ENCODE results near the gene AKR1B1. TPM values are rescaled to one million over a fixed set of nuclear protein-coding genes. Genes with fewer than 3 reads are reported as not detected.

AKR1B1 gene
- total RNA-seq, 1 donor: 542 TPM

- TF ChIP-seq CTCF (IDR thresholded peaks at IDR 0.05; ENCODE audit: insufficient read depth, low read depth, low read length): no peak
- H3K4me3 ChIP-seq (ENCODE audit: low read depth, low read length): no peak overlapping the region
- DNase-seq (ENCODE audit: low read depth): no peak
Measured at GRCh38 chr7:134443396-134444070, 15.4 kb downstream of the AKR1B1 start.

GRCh38 chr7:134442441-134443220, 16.3 kb downstream of the AKR1B1 start:
- no peak overlapping the region for H3K4me3 ChIP-seq (ENCODE audit: low read depth, low read length)
- DNase-seq (ENCODE audit: low read depth): no peak
- TF ChIP-seq CTCF (IDR thresholded peaks at IDR 0.05; ENCODE audit: insufficient read depth, low read depth, low read length): no peak

- no peak for TF ChIP-seq CTCF (IDR thresholded peaks at IDR 0.05; ENCODE audit: insufficient read depth, low read depth, low read length)
- no peak for DNase-seq (ENCODE audit: low read depth)
- no peak overlapping the region for H3K4me3 ChIP-seq (ENCODE audit: low read depth, low read length)
Measured at GRCh38 chr7:134441264-134441663, 17.6 kb downstream of the AKR1B1 start.

- H3K4me3 ChIP-seq (ENCODE audit: low read depth, low read length): no peak overlapping the region
- no peak for DNase-seq (ENCODE audit: low read depth)
- TF ChIP-seq CTCF (IDR thresholded peaks at IDR 0.05; ENCODE audit: insufficient read depth, low read depth, low read length): no peak
Measured at GRCh38 chr7:134440476-134440875, 18.4 kb downstream of the AKR1B1 start.

GRCh38 chr7:134440067-134440466, 18.8 kb downstream of the AKR1B1 start:
- DNase-seq (ENCODE audit: low read depth): no peak
- TF ChIP-seq CTCF (IDR thresholded peaks at IDR 0.05; ENCODE audit: insufficient read depth, low read depth, low read length): no peak
- no peak overlapping the region for H3K4me3 ChIP-seq (ENCODE audit: low read depth, low read length)

- no peak overlapping the region for H3K4me3 ChIP-seq (ENCODE audit: low read depth, low read length)
- no peak for TF ChIP-seq CTCF (IDR thresholded peaks at IDR 0.05; ENCODE audit: insufficient read depth, low read depth, low read length)
- no peak for DNase-seq (ENCODE audit: low read depth)
Measured at GRCh38 chr7:134438946-134439345, 20.0 kb downstream of the AKR1B1 start.
